HuH-7.5 (cell line): ENCODE data around the gene EIF5A.
A peak's percentile ranks its signal among the peaks of the same experiment; 100 is the strongest.

Experiments used
- DNase-seq: peaks from one replicate; pipeline ENCODE4 v3.0.0; 2011; ENCODE audit warnings: low spot score

EIF5A gene

DNA sequence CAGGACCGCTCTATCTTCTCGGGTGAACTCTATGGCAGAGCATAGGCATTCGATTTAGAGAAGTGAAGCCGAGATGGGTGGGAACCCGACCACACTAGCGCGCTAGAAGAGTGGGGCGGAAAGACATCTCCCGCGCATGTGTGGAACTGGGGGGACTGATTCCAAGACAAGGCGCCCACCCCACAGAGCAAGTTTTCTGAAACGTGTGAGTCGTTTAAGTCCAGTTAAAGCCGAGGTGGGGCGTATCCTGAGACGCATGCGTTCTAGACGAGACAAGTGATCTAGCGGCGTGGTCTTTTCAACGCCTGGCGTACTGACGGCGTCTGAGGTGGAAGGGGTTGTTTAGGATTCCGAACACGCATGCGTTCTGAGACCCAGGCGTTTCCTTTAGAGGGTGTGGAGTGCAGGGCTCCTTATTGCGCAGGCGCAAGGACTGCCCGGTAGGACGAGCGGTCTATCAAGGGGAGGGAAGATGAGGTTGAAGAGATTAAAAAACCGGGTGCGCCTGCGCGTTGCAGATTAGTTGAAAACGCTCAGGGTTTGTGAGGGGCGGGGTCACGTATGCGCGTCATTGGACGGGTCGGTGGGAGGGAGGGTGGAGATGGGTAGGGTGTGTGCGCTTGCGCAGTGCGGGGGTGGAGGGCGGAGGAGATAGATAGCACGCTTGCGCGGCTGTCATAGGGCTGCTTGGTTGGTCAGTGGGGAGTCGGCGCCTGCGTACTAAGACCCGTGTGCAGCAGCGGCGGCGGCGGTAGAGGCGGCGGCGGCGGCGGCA, at the start of gene EIF5A:
EIF5A (plus strand) TSS at position 718 of the 775 bp plus-strand sequence. CDS start 2,008 bp downstream, outside the sequence.
- DNase-seq, result peak; percentile 96

DNA sequence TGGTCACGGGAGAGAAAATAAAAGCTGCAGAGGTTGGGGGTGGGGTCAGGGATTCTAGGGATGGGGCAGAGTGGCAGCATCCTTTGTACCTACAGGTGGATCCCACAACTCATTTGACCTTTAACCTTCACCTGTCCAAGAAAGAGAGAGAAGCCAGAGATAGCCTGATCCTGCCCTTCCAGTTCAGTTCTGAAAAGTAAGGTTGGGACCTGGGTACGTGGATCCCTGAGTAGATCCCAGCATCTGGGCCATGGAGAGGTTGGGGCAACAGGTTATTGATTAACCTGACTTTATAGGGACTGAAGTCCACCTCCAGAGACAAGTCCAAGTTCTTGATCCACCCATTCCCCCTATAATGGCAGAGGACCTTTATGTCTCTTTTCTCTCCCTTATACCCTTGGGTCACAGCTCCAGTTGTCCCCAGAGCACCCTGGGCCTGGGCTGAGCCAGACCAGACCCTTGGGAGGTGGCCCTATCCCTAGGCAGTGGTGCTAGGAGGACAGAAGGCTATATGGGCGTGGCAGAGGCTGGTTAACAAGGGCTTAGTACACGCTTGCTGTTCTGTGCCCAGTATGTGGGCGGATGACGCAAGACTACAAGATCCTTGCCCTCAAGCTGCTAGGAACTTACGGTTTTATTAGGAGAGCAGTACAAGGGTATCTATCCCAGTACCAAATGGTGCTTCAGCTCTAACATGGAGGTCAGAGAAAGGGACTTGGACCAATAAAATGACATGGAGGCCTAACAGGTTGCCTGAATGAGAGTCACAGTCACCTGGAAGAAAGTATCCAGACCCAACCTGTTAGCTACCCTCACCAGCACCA, 48.5 kb upstream of the EIF5A start:
- peak; percentile 70 for DNase-seq

- DNase-seq, result no peak
Observed at GRCh38 chr17:7259555-7259889, 47.9 kb upstream of the EIF5A start.

DNA sequence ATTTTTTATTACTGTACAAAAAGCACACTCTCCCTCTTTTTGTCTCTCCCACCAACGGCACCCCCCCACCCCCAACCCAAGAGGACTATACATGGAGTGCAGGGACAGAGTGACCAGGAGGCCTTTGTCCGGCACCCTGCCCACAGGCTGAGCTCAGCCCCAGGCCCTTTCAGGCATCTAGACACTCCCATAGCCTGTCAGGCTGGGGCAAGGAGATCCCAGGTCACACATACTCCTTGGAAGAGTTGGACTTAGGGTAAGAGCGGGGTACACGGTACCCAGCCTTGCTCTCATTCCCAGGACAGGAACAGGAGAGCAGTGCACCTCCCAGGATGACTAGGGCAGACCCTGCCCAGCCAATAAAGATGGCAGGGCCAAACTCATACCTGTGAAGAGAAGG, 47.3 kb upstream of the EIF5A start:
- DNase-seq, result no peak

GRCh38 chr17:7260651-7261378, 46.6 kb upstream of the EIF5A start:
- DNase-seq, result no peak

- no peak for DNase-seq
Observed at GRCh38 chr17:7261379-7262191, 45.8 kb upstream of the EIF5A start.

DNA sequence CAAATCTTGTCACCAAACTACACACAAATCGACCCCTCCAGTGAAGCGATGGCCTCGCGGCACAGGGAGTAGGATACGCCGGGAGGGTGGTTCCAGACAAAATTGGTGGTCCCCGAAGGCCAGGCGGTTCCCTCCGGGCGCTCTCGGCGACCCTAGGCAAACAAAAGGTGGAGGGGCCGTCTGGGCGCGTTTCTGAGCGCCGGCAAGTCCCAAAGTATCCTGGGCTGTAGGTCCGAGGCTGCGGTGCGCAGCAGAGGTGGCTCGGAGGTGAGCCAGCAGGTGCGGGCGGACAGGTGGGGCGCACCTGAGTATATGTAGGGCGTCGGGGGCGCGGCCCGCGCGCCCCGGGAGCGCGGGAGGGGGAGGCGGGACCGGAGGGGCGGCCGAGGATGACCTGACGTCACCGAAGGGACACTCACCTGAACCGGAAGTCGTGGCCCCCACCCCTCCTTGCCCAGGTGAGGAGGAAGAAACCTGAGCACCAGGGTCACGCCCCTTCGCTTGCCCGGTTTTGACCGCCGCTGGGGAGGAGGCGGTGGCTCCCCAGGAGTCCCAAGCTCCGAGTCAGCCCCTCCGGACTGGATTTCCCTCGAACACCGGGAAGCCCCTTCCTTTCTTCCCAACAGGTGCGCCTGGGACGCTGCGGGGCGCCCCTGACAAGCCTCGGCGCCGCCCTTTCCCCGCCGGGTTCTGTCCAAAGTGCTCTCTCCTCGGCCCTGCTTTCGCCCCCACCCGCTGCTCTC, 45.1 kb upstream of the EIF5A start, which contains the start of gene CLDN7:
CLDN7 (minus strand) TSS at position 287 of the 743 bp plus-strand sequence. CDS start 435 bp downstream, outside the sequence.
- DNase-seq, result no peak

DNA sequence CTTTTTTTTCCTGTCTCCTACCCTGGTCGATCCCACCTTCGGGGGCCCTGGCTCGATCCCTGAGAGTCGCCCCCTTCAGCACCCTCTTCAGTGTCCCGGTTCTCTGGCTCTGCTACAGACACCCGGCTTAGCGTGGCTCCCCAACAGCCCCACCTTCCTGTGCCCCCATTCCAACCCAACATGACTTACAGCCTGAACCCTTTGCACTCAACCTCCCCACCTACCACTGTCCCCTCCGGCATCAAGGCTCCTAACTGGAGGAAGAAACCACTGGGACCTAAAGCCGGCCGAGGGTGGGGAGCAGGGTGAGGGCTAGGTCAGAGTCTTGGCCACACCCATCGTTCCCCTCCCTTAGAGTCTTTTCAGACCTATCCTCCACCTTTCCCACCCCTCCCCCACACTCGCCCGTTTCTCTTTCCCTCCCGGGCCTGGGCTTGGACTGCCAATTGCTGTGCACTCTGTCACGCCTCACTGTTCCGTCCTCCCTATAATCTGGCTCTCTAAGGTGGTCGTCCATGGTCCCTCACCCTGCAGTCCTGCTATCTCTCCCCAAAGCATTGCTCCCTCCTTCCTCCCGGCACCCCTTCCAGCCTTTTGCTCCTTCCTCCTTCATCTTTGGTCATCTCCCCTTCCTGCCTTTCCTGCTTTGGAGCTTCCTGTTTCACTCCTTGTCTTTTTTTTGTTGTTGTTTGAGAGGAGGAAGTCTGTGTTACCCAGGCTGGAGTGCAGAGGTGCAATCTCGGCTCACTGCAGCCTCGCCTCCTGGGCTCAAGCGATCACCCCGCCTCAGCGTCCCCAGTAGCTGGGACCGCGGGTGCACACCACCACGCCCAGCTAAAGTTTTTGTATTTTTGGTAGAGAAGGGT, 44.3 kb upstream of the EIF5A start:
- no peak for DNase-seq

DNA sequence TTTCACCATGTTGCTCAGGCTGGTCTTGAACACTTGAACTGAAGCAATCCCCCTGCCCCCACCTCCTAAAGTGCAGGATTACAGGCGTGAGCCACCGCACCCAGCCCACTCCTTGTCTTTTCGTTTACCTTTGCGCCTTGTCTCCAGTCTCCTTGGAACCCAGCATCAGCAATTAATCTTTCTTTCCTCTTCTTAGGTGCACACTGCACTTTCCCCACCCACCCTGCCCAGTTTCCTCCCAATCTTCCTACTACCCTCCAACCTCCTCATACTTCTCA, 43.7 kb upstream of the EIF5A start:
- no peak for DNase-seq

GRCh38 chr17:7266784-7267183, 40.6 kb upstream of the EIF5A start:
- DNase-seq, result no peak

DNA sequence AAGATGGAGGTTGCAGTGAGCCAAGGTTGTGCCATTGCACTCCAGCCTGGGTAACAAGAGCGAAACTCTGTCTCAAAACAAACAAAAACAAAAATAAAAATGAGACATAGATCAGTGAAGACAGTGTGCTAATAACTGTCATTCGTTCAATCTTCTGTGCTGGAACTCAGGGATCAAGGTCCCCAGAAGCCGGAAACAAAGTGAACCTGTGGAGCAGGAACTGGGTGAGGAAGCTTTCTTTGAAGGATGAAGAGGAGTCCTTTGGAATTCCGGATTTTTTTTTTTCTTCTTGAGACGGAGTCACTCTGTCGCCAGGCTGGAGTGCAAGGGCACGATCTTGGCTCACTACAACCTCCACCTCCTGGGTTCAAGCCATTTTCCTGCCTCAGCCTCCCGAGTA, 28.0 kb upstream of the EIF5A start:
- DNase-seq, result no peak

DNA sequence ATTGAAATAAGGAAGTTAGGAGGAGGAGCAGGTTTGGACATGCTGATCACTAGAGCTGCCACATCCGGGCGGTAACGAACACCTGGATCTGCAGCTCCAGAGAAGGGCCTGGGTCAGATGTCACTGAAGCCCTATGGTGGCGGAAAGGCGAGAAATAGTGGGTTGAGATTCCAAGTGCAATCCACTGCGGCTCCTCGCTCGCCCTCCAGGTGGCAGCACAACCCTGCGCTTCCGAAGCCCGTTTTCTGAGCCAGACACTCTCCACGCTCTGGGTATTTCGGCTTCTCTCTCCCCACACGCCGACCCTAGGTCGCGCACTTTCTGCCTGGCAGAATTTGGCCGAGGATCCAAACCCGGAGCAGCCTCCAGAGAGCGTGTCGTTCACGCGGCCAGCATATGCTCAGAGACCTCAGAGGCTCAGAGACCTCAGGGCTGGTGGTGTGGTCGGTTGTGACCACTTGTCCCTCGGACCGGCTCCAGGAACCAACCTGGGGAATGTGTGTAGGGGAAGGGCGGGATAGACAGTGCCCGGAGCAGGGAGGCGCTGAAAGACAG, 26.8 kb upstream of the EIF5A start:
- no peak for DNase-seq

DNA sequence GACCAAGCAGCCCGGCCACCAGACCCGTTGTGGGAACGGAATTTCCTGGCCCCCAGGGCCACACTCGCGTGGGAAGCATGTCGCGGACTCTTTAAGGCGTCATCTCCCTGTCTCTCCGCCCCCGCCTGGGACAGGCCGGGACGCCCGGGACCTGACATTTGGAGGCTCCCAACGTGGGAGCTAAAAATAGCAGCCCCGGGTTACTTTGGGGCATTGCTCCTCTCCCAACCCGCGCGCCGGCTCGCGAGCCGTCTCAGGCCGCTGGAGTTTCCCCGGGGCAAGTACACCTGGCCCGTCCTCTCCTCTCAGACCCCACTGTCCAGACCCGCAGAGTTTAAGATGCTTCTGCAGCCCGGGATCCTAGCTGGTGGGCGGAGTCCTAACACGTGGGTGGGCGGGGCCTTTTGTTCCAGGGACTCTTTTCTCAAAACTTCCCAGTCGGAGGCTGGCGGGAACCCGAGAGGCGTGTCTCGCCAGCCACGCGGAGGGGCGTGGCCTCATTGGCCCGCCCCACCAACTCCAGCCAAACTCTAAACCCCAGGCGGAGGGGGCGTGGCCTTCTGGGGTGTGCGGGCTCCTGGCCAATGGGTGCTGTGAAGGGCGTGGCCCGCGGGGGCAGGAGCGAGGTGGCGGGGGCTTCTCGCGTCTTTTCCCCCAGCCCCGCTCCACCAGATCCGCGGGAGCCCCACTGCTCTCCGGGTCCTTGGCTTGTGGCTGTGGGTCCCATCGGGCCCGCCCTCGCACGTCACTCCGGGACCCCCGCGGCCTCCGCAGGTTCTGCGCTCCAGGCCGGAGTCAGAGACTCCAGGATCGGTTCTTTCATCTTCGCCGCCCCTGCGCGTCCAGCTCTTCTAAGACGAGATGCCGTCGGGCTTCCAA, 26.1 kb upstream of the EIF5A start, which contains the start of gene SLC2A4:
SLC2A4 (plus strand) TSS at position 645 of the 879 bp plus-strand sequence; CDS start at position 862, 217 bp downstream.
- DNase-seq, result peak; percentile 96

GRCh38 chr17:7281953-7282751, 25.3 kb upstream of the EIF5A start:
- no peak for DNase-seq

GRCh38 chr17:7282752-7283321, 24.6 kb upstream of the EIF5A start:
- no peak for DNase-seq

- DNase-seq, result no peak
Observed at GRCh38 chr17:7283471-7284216, 23.8 kb upstream of the EIF5A start.

DNA sequence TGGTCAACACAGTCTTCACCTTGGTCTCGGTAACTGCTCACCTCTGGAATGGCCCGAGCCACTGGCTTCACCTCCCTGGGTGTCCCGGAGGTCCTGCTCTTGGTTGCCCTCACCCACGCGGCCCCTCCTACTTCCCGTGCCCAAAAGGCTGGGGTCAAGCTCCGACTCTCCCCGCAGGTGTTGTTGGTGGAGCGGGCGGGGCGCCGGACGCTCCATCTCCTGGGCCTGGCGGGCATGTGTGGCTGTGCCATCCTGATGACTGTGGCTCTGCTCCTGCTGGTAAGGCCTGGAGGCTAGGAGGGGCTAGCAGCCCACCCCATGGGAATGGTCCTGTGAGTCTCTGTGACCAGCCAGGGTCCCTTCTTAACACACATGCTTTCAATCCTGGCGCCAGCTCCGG, 22.5 kb upstream of the EIF5A start:
- DNase-seq, result no peak
